CD4-positive, alpha-beta T cell treated with Interleukin-6 at 100 ng/mL for 8 hours (primary cell): Measurements from ENCODE around the gene NPAS3.

ENCODE experiments used
- DNase-seq: peaks from one replicate; pipeline ENCODE4 v3.0.0-alpha.2; 2020; ENCODE audit warnings: mixed read lengths, low spot score

The NPAS3 gene

GRCh38 chr14:33756833-33757232, 818.2 kb downstream of the NPAS3 start:
- no peak for DNase-seq

DNA sequence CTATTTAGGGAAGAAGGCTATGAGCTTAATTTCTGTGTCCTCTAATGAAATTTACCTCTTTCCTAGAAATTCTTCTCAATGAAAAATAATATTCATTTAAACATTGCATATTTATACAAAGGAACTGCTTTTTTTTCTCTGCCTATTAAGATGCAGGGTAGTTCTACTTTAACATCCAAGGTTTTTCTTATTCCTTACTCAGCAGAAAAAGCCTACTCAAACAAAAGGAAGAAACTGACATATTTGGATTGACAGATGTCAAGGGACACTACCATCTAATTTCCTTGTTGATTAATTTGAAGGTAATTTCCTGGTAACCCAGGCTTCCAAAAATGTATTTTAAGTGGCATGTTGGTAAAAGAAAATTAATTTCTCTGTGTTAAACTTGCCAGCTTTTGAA, 819.9 kb downstream of the NPAS3 start:
- DNase-seq, result no peak

GRCh38 chr14:33762161-33762851, 823.6 kb downstream of the NPAS3 start:
- no peak for DNase-seq

DNA sequence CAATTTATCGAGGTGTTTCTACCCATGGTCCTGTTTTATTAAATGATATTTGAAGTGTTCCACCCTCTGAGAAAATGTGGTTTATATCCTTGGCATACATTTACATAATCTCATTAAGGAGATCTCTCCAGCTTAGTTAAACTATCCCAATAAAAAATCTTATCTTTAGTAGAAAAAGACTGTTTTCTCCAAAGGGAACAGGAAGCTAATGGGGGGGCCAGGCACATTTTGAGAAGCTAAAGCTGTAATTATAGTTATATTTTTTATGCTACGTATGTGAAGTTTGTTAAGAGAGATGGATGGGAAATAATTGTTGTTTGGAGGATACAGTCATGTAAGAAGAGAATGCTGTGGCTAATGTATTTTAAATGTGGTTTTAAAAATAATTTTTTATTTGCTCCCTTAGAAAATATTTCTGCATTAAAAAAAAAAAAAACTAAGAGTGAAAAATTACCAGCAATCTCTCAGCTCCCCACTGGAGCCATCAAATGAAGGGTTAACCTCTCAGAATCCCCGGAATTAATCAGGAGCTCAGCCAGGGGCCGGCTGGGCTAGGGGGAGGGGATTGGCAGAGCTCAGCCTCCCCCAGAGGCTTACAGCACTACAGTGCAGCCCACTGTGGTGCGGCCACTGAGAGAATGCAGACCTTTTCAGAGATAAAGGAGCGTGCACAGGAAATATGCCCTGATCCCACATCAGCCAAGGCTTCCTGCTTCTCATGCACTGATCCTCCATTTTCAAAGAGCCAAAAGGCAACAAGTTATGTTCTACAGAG, 826.4 kb downstream of the NPAS3 start:
- DNase-seq, result no peak

GRCh38 chr14:33767586-33768457, 829.1 kb downstream of the NPAS3 start:
- no peak for DNase-seq

DNA sequence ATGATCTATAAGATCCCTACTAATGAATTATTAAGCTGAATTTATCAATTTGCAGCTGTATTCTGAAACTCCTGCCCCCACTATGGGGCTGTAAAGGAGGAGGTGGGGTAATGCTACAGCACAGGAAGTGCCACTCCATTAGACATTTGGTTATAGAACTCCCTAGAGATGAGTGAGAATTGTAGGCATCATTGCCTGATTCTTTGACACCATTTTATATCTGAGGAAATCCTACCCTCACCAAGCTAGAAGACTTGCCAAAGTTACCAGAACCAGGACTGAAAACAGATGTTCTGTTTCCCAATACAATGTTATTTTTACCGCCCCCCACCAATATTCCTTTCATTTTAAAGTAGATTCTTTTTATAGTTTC, 829.8 kb downstream of the NPAS3 start:
- no peak for DNase-seq

- DNase-seq, result no peak
These were observed 834.7 kb downstream of the NPAS3 start for GRCh38 chr14:33773205-33774030.

DNA sequence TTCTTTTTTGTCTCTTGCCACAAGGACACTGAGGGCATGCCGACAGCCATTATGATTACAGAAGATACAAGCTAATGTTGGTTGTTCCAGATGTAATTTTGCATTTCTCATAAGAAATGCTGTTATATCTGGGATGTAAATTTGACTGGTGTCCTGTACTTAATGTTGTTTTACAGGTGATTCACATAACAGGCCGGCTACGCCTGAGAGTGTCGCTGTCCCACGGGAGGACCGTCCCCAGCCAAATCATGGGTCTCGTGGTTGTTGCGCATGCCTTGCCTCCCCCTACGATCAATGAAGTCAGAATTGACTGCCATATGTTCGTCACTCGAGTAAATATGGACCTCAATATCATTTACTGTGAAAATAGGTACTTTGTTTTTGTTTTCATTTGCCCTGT, 835.5 kb downstream of the NPAS3 start:
- DNase-seq, result no peak

DNA sequence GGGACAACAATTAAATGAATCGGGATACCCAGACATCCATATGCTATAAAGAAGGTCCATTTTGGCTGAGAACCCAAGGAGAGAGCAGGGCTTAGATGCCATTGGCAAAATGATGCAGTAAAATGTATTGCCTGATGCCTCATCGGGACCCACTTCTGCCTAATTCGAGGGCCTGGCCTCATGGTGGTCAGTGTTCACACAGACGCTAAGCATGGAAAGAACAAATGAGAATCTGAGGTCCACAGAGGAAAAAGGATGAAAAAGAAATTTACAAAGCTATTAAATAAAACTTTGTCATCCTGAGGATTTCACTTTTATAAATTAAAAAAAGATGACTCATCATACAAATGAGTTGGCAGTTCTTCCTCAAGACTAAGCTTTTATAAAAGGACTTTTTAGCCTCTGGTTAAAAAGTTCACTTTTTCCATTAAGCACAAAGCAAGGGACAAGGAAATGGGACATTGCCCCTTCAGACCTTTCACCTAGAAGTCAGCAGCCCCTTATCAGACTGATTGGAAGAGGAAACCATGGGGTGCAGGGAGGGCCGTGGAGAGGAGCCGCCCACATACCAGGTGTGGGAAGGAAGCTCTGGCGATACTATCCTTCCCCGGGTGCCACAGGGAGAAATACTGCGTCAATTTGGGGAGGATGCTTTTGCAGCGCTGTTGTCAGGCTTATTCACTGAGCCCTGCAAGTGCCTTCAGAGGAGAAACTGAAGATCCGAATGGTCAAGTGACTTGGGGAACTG, 836.2 kb downstream of the NPAS3 start:
- no peak for DNase-seq

GRCh38 chr14:33776871-33777270, 838.2 kb downstream of the NPAS3 start:
- DNase-seq, result no peak

GRCh38 chr14:33777681-33778080, 839.0 kb downstream of the NPAS3 start:
- no peak for DNase-seq

- no peak for DNase-seq
These were observed 841.4 kb downstream of the NPAS3 start for GRCh38 chr14:33780035-33780434.

DNA sequence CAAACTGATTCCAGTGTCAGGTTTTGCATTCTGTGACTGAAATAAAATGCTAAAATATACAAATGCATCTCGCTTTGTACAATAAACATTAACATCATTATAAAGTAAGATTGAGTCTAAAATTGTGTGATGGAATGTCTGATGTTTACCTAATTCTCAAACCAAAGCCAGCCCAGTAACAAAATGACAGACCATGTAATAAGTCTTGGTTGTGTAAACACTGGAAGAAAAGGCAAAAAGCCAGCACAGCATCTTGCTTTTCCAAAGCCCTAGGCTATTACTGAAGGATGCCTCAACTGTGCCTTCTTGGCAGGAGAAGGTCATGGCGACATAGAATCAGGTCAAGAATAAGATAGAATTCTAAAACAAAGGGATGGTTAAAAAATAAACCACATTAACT, 842.6 kb downstream of the NPAS3 start:
- DNase-seq, result no peak

GRCh38 chr14:33782923-33783322, 844.2 kb downstream of the NPAS3 start:
- no peak for DNase-seq

DNA sequence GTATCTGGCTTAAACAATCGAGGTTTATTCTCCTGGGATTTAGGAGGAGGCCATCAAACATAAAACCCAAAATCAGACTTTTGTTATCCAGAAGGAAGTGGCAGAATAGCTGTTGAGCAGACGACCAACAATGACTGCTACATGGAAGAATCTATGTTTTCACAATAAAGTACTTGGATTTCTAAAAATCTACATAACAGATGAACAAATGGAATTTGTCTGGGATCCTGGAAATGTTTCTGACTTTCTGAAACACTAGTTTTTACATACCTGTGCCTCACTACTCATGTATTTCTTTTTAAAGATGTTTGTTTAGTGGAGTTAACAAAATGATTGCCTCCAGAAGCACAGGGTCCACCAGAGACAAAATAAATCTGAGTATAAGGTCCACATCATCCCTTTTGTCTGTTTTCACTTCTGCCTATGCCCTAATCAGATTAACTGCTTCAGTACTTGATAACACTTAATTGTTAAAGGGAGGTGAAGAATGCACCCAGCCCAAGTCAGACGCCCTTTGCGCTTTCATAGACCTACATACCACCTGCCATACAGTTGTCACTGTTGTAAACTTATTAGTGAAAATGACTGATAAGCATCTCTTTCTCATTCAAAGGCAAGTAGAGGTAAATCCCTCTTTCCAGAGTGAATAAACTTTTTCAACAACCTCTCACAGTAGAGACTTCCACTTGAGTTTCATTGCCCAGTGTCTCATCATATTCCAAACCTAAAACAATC, 847.6 kb downstream of the NPAS3 start:
- DNase-seq, result no peak

- no peak for DNase-seq
These were observed 849.5 kb downstream of the NPAS3 start for GRCh38 chr14:33788161-33788560.

- DNase-seq, result no peak
These were observed 852.3 kb downstream of the NPAS3 start for GRCh38 chr14:33790996-33791395.

- no peak for DNase-seq
These were observed 853.5 kb downstream of the NPAS3 start for GRCh38 chr14:33792009-33792719.

DNA sequence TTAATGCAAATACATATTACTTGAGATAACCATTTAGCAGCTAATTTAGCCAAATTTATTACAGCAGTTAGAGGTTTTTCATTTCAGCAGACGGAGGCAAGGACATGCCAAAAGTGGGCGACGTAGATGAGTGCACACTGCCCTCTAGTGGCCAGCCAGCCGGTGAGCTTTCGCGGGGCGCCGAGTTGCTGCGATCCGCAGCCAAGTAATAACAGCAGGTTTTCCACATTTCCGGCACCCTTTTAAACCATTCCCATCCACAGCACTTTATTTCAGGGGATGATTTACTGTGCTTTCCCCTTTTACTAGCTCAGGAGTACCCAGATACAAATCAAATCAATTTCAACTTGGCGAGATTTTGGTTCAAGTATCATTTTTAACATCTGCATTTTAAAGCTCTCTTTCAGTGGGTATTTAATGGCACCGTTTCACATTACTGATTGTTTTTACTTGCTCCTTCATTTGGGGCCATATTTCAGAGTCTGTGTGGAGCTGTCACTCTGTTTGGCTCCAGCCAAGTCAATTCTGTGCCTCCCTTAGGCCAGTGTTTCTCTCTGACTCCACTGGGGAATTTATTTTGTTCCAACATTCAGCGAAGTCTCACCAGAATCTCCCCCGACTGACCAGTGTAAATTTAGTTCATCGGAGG, 854.2 kb downstream of the NPAS3 start:
- DNase-seq, result peak; percentile 53
